H1 (cell line): ENCODE data around the gene SPAG17. TPM values are rescaled to one million over a fixed set of nuclear protein-coding genes. Genes with fewer than 3 reads are reported as not detected.

ENCODE experiments used
- CTCF ChIA-PET: fragments of 300-600 bp; sonication (Branson Sonifier 250); formaldehyde crosslinking; loops from one replicate; lab custom pipeline; 2021; ENCODE audit not compliant: partially characterized antibody; lab: Charles Lee
- POLR2A ChIA-PET: fragments of 300-600 bp; sonication (Branson Sonifier 250); formaldehyde crosslinking; loops from one replicate; lab custom pipeline; 2021; ENCODE audit warnings: inconsistent platforms; ENCODE audit not compliant: partially characterized antibody; lab: Charles Lee
- DNase-seq, 2 experiments: peaks; one replicate each; pipeline versions ENCODE4 v3.0.0 to v3.0.0-alpha.2; 2010 to 2022; ENCODE audit warnings: low spot score in 2 of 2, low read depth in 1 of 2, mixed read lengths in 1 of 2
- FAIRE-seq: peaks from 2 replicates; lab custom pipeline; 2011; peaks lifted over from hg19 to GRCh38; lab: Jason Lieb, UNC
- H2AFZ ChIP-seq: 2 replicates; pipeline ENCODE4 v1.8.1; 2012; ENCODE audit warnings: low read length, inconsistent platforms
- H2AK5ac ChIP-seq: 2 replicates; pipeline ENCODE4 v1.6.1; 2013; ENCODE audit warnings: low read depth, low read length
- H2BK120ac ChIP-seq: replicated peaks from 2 replicates; pipeline ENCODE3; 2013; ENCODE audit warnings: low read depth, low read length, inconsistent platforms
- H2BK12ac ChIP-seq: 2 replicates; pipeline ENCODE4 v1.6.1; 2013; ENCODE audit warnings: low read depth, low read length
- H2BK15ac ChIP-seq: 2 replicates; pipeline ENCODE4 v1.6.1; 2013; ENCODE audit warnings: low read length
- H2BK20ac ChIP-seq: 2 replicates; pipeline ENCODE4 v1.6.1; 2013; ENCODE audit warnings: low read length
- H2BK5ac ChIP-seq: 2 replicates; pipeline ENCODE4 v1.6.1; 2013; ENCODE audit warnings: low read depth, low read length
- H3K14ac ChIP-seq: 2 replicates; pipeline ENCODE4 v1.6.1; 2013; ENCODE audit warnings: inconsistent platforms; ENCODE audit not compliant: insufficient read length
- H3K18ac ChIP-seq: 2 replicates; pipeline ENCODE4 v1.6.1; 2013; ENCODE audit warnings: low read length; ENCODE audit errors: extremely low read depth
- H3K23ac ChIP-seq: 2 replicates; pipeline ENCODE4 v1.6.1; 2013; ENCODE audit warnings: inconsistent platforms; ENCODE audit not compliant: insufficient read length
- H3K23me2 ChIP-seq: 2 replicates; pipeline ENCODE4 v1.6.1; 2013; ENCODE audit warnings: low read depth, low read length
- H3K27ac ChIP-seq: 2 replicates; pipeline ENCODE4 v1.6.1; 2011; ENCODE audit warnings: low read depth, low read length, inconsistent platforms
- H3K27me3 ChIP-seq, 4 experiments: replicated peaks in 1 of 4; 1 replicate in 1 of 4; 2 replicates in 3 of 4; pipeline versions ENCODE4 v1.6.1 to v1.8.1; 2011 to 2013; ENCODE audit warnings: low read length in 3 of 4, mild to moderate bottlenecking in 3 of 4, inconsistent platforms in 2 of 4, mixed read lengths in 2 of 4, moderate library complexity in 1 of 4; ENCODE audit not compliant: control insufficient read depth in 3 of 4, insufficient read depth in 3 of 4; ENCODE audit errors: extremely low read depth in 1 of 4
- H3K36me3 ChIP-seq, 4 experiments: 2 replicates each; pipeline versions ENCODE4 v1.6.1 to v1.8.1; 2011 to 2013; ENCODE audit warnings: mild to moderate bottlenecking in 4 of 4, low read length in 3 of 4, moderate library complexity in 2 of 4, control low read depth in 1 of 4, inconsistent platforms in 1 of 4; ENCODE audit not compliant: insufficient read depth in 4 of 4, control insufficient read depth in 2 of 4
- H3K4ac ChIP-seq: replicated peaks from 2 replicates; pipeline ENCODE3; 2013; ENCODE audit warnings: low read length, low read depth, mixed read lengths, inconsistent platforms; ENCODE audit not compliant: insufficient read length
- H3K4me1 ChIP-seq, 4 experiments: replicated peaks in 1 of 4; 1 replicate in 1 of 4; 2 replicates in 3 of 4; pipeline versions ENCODE4 v1.6.1 to v1.8.1; 2011 to 2013; ENCODE audit warnings: low read length in 3 of 4, inconsistent platforms in 2 of 4, mixed read lengths in 1 of 4; ENCODE audit not compliant: insufficient read depth in 4 of 4, control insufficient read depth in 3 of 4
- H3K4me2 ChIP-seq, 2 experiments: 2 replicates each; pipeline versions ENCODE4 v1.6.1 to v1.8.1; 2011 to 2013; ENCODE audit warnings: low read depth in 2 of 2, low read length in 2 of 2, control low read depth in 1 of 2, inconsistent platforms in 1 of 2, mild to moderate bottlenecking in 1 of 2; ENCODE audit not compliant: insufficient read depth in 1 of 2
- H3K4me3 ChIP-seq, 4 experiments: fragments of 200-600, 300-600 bp in 1 of 4; sonication (generic), shearing (Covaris generic), sonication (Bioruptor Twin) in 1 of 4; 2 replicates each; pipeline versions ENCODE4 v1.5.1 to v1.8.1; 2011 to 2016; ENCODE audit warnings: low read length in 4 of 4, low read depth in 3 of 4, control low read depth in 2 of 4, inconsistent platforms in 2 of 4, mild to moderate bottlenecking in 2 of 4, mixed read lengths in 1 of 4, moderate library complexity in 1 of 4; ENCODE audit not compliant: insufficient read depth in 2 of 4; ENCODE audit errors: extremely low read depth in 1 of 4
- H3K56ac ChIP-seq: replicated peaks from 2 replicates; pipeline ENCODE3; 2013; ENCODE audit warnings: low read depth, mild to moderate bottlenecking, mixed read lengths, low read length, inconsistent platforms; ENCODE audit not compliant: insufficient read length
- H3K79me1 ChIP-seq: 2 replicates; pipeline ENCODE4 v1.6.1; 2013; ENCODE audit warnings: low read depth, low read length, control low read depth
- H3K79me2 ChIP-seq, 2 experiments: 2 replicates each; pipeline versions ENCODE4 v1.6.1 to v1.8.1; 2012 to 2013; ENCODE audit warnings: low read length in 2 of 2, mild to moderate bottlenecking in 2 of 2, inconsistent platforms in 1 of 2; ENCODE audit not compliant: insufficient read depth in 2 of 2, control insufficient read depth in 1 of 2
- H3K9ac ChIP-seq, 4 experiments: replicated peaks in 1 of 4; 1 replicate in 1 of 4; 2 replicates in 3 of 4; pipeline versions ENCODE4 v1.6.1 to v1.8.1; 2011 to 2013; ENCODE audit warnings: low read depth in 3 of 4, low read length in 3 of 4, control low read depth in 2 of 4, mild to moderate bottlenecking in 2 of 4, moderate library complexity in 2 of 4, inconsistent platforms in 1 of 4; ENCODE audit errors: extremely low read depth in 1 of 4
- H3K9me3 ChIP-seq, 2 experiments: 2 replicates each; pipeline versions ENCODE4 v1.6.1 to v1.8.1; 2012 to 2013; ENCODE audit warnings: mild to moderate bottlenecking in 2 of 2, moderate library complexity in 2 of 2, control low read depth in 1 of 2, inconsistent platforms in 1 of 2, low read depth in 1 of 2, low read length in 1 of 2, mixed read lengths in 1 of 2; ENCODE audit not compliant: insufficient read depth in 2 of 2
- H4K20me1 ChIP-seq, 2 experiments: replicated peaks in 1 of 2; 2 replicates each; pipeline versions ENCODE3 to v1.8.1; 2011 to 2013; ENCODE audit warnings: inconsistent platforms in 2 of 2, low read length in 2 of 2, mild to moderate bottlenecking in 1 of 2; ENCODE audit not compliant: insufficient read depth in 2 of 2, control insufficient read depth in 1 of 2
- H4K5ac ChIP-seq: 2 replicates; pipeline ENCODE4 v1.6.1; 2013; ENCODE audit warnings: low read length, low read depth, mixed read lengths, inconsistent platforms; ENCODE audit not compliant: insufficient read length
- H4K8ac ChIP-seq: 2 replicates; pipeline ENCODE4 v1.8.0; 2013; ENCODE audit warnings: mild to moderate bottlenecking, moderate library complexity, low read length, inconsistent platforms; ENCODE audit not compliant: insufficient read depth; ENCODE audit errors: extremely low read depth
- H4K91ac ChIP-seq: replicated peaks from 2 replicates; pipeline ENCODE3; 2013; ENCODE audit warnings: low read length, mixed read lengths, inconsistent platforms; ENCODE audit not compliant: insufficient read length
- CHD2 ChIP-seq: IDR thresholded peaks from 2 replicates; pipeline ENCODE4 v1.6.1; 2012; ENCODE audit warnings: low read length, improper control_type of control experiment
- EZH2 ChIP-seq: fragments of 200-600 bp; sonication (generic); IDR thresholded peaks from 2 replicates; pipeline ENCODE4 v1.7.1; 2012; ENCODE audit warnings: low read depth, mild to moderate bottlenecking, moderate library complexity, low read length, inconsistent platforms; ENCODE audit not compliant: severe bottlenecking
- HDAC6 ChIP-seq: IDR thresholded peaks from one replicate; pipeline ENCODE4 v1.7.1; 2012; ENCODE audit warnings: low read depth, mild to moderate bottlenecking, inconsistent platforms, low read length, moderate library complexity
- KDM4A ChIP-seq: IDR thresholded peaks from one replicate; pipeline ENCODE4 v1.7.1; 2012; ENCODE audit warnings: low read depth, mild to moderate bottlenecking, moderate library complexity, low read length, inconsistent platforms; ENCODE audit not compliant: severe bottlenecking
- NRF1 ChIP-seq: IDR thresholded peaks from 2 replicates; pipeline ENCODE4 v1.6.1; 2011; ENCODE audit warnings: mild to moderate bottlenecking, low read depth, low read length, improper control_type of control experiment
- RAD21 ChIP-seq, 2 experiments: IDR thresholded peaks in 1 of 2; conservative IDR thresholded peaks in 1 of 2; 2 replicates each; pipeline ENCODE4 v1.6.1; 2011; ENCODE audit warnings: low read depth in 2 of 2, low read length in 2 of 2, improper control_type of control experiment in 1 of 2, inconsistent platforms in 1 of 2, mild to moderate bottlenecking in 1 of 2, moderate library complexity in 1 of 2
- RNF2 ChIP-seq: fragments of 200-900, 300-1000 bp; sonication (generic); IDR thresholded peaks from 2 replicates; pipeline ENCODE4 v1.7.1; 2016; ENCODE audit warnings: borderline replicate concordance, low read depth, mild to moderate bottlenecking, antibody characterized with exemption, low read length; ENCODE audit not compliant: poor library complexity, severe bottlenecking; ENCODE audit errors: missing control alignments
- RXRA ChIP-seq: IDR thresholded peaks from 2 replicates; pipeline ENCODE4 v1.6.1; 2011; ENCODE audit warnings: low read depth, mild to moderate bottlenecking, low read length, moderate library complexity; ENCODE audit not compliant: insufficient read depth
- SIN3A ChIP-seq, 2 experiments: IDR thresholded peaks in 1 of 2; conservative IDR thresholded peaks in 1 of 2; 2 replicates each; pipeline ENCODE4 v1.6.1; 2011 to 2012; ENCODE audit warnings: low read length in 2 of 2, improper control_type of control experiment in 1 of 2, low read depth in 1 of 2, mild to moderate bottlenecking in 1 of 2
- SP1 ChIP-seq: IDR thresholded peaks from 2 replicates; pipeline ENCODE4 v1.6.1; 2011; ENCODE audit warnings: low read depth, low read length
- TBP ChIP-seq: IDR thresholded peaks from 2 replicates; pipeline ENCODE4 v1.6.1; 2011; ENCODE audit warnings: low read depth, low read length, improper control_type of control experiment
- polyA plus RNA-seq, 7 experiments: library from polyadenylated mRNA; depleted of rRNA in 3 of 7; stranded (reverse) in 5 of 7; unstranded in 2 of 7; fragments of >200 nt in 5 of 7; fragments of 200-250 nt in 2 of 7; gene quantifications; 1 replicate in 5 of 7; 2 replicates in 1 of 7; 4 replicates in 1 of 7; pipeline versions ENCODE4 v1.2.1 to v1.2.3, GENCODE V29; 2011 to 2013; ENCODE audit warnings: missing spikeins in 2 of 7, mixed read lengths in 2 of 7
- total RNA-seq: library from RNA; stranded (reverse); fragmentation: NEBNext Ultra II Directional; extraction: Animal tissue kit (Norgen Biotek cat#: 25700); gene quantifications from 2 replicates; pipeline ENCODE4 v1.2.1, GENCODE V29; 2021
- TF ChIP-seq, protein P1 (sequence below), 3 experiments: IDR thresholded peaks; 1 replicate in 2 of 3; 2 replicates in 1 of 3; pipeline versions ENCODE4 v1.5.1 to v1.6.1; 2011; ENCODE audit warnings: low read length in 3 of 3, mild to moderate bottlenecking in 3 of 3, inconsistent platforms in 2 of 3, low read depth in 1 of 3, moderate library complexity in 1 of 3; ENCODE audit not compliant: insufficient read depth in 1 of 3; ENCODE audit errors: control extremely low read depth in 1 of 3

SPAG17 gene
- total and polyA plus RNA-seq, 2 of the 8 experiments (the other 6 are each of a cell fraction or from before 2014, with no cell fraction given): 0.56 to 0.62 TPM

DNA sequence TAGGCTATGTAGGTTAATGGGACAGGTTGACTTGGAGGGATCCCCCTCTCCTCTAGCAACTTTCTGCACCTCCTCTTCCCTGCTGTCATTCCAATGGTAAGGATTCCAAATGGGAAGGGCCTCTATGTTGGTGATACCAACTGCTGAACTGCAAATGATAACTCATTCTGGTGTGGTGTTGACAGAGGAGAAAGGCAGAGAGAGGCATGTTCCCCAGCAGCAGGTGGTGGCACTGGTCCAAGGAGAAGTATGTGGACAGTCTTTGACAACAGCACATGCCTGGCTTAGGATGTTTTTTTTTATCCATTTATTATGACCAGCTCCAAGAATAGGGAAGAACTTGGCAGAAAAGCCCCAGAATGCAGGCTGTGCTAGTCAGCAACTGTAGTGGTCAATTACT is 19.6 kb upstream of the SPAG17 start:
- no peak overlapping the region for H3K4ac ChIP-seq
- DNase-seq (no peak), FAIRE-seq (no peak)
- no peak overlapping the region for H3K27ac ChIP-seq
- no peak overlapping the region for H3K4me2 ChIP-seq
- no peaks in the 10 kb centered on the region for H3K4me1 ChIP-seq
- H3K23me2 ChIP-seq: no peaks in the 10 kb centered on the region; the same call in 1 of the 2 replicates
- TF ChIP-seq KDM4A: no peak
- no peak for TF ChIP-seq NRF1
- TF ChIP-seq RNF2: no peak
- TF ChIP-seq, protein P1, sequence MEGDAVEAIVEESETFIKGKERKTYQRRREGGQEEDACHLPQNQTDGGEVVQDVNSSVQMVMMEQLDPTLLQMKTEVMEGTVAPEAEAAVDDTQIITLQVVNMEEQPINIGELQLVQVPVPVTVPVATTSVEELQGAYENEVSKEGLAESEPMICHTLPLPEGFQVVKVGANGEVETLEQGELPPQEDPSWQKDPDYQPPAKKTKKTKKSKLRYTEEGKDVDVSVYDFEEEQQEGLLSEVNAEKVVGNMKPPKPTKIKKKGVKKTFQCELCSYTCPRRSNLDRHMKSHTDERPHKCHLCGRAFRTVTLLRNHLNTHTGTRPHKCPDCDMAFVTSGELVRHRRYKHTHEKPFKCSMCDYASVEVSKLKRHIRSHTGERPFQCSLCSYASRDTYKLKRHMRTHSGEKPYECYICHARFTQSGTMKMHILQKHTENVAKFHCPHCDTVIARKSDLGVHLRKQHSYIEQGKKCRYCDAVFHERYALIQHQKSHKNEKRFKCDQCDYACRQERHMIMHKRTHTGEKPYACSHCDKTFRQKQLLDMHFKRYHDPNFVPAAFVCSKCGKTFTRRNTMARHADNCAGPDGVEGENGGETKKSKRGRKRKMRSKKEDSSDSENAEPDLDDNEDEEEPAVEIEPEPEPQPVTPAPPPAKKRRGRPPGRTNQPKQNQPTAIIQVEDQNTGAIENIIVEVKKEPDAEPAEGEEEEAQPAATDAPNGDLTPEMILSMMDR (IDR thresholded peaks at IDR 0.05; ENCODE audit: control extremely low read depth in 1 of 3, insufficient read depth in 1 of 3, low read depth in 1 of 3, low read length in 3 of 3): no peak
- no peak for TF ChIP-seq HDAC6
- no peak for TF ChIP-seq RXRA
- no peak for TF ChIP-seq TBP
- no peak for TF ChIP-seq SIN3A (conservative IDR thresholded peaks at IDR 0.05 in 1 of 2, IDR thresholded peaks at IDR 0.05 in 1 of 2; ENCODE audit: low read depth in 1 of 2, low read length in 2 of 2)
- TF ChIP-seq SP1: no peak
- TF ChIP-seq CHD2: no peak
- TF ChIP-seq RAD21 (IDR thresholded peaks at IDR 0.05 in 1 of 2, conservative IDR thresholded peaks at IDR 0.05 in 1 of 2; ENCODE audit: low read depth in 2 of 2, low read length in 2 of 2): no peak
- TF ChIP-seq EZH2: no peak
- no peak overlapping the region for H3K9ac ChIP-seq
- no peak overlapping the region for H2BK5ac ChIP-seq
- H4K8ac ChIP-seq: no peak overlapping the region
- H2BK15ac ChIP-seq: no peak overlapping the region
- no peak overlapping the region for H2AK5ac ChIP-seq
- H3K79me2 ChIP-seq: no peaks in the 10 kb centered on the region
- H4K20me1 ChIP-seq: no peaks in the 10 kb centered on the region
- no peaks in the 10 kb centered on the region for H3K9me3 ChIP-seq
- no peak overlapping the region for H3K14ac ChIP-seq
- no peak overlapping the region for H4K5ac ChIP-seq
- no peaks in the 10 kb centered on the region for H3K27me3 ChIP-seq
- H2BK20ac ChIP-seq: no peak overlapping the region
- H3K79me1 ChIP-seq: no peaks in the 10 kb centered on the region
- no peaks in the 10 kb centered on the region; a peak in 1 of 8 replicates for H3K36me3 ChIP-seq
- no peak overlapping the region for H4K91ac ChIP-seq
- no peak overlapping the region for H3K56ac ChIP-seq
- ChIA-PET POLR2A (no interaction called here), CTCF (interaction anchor here (0.9 kb wide), 1 partner anchor 782 kb away, joined by 3 read pairs; no protein-coding TSS in a partner anchor)
- H3K23ac ChIP-seq: no peak overlapping the region
- H2AFZ ChIP-seq: no peak overlapping the region
- no peak overlapping the region for H2BK12ac ChIP-seq
- no peak overlapping the region for H2BK120ac ChIP-seq
- H3K18ac ChIP-seq: no peak overlapping the region
- no peak overlapping the region for H3K4me3 ChIP-seq
